GM10847 (cell line): ENCODE data around the gene GDF15.
A peak's percentile ranks its signal among the peaks of the same experiment; 100 is the strongest.

Experiments
- POLR2A ChIP-seq: IDR thresholded peaks from 2 replicates; pipeline ENCODE4 v1.6.1; 2011; ENCODE audit not compliant: insufficient read length; ENCODE audit errors: extremely low read depth

The GDF15 gene

DNA sequence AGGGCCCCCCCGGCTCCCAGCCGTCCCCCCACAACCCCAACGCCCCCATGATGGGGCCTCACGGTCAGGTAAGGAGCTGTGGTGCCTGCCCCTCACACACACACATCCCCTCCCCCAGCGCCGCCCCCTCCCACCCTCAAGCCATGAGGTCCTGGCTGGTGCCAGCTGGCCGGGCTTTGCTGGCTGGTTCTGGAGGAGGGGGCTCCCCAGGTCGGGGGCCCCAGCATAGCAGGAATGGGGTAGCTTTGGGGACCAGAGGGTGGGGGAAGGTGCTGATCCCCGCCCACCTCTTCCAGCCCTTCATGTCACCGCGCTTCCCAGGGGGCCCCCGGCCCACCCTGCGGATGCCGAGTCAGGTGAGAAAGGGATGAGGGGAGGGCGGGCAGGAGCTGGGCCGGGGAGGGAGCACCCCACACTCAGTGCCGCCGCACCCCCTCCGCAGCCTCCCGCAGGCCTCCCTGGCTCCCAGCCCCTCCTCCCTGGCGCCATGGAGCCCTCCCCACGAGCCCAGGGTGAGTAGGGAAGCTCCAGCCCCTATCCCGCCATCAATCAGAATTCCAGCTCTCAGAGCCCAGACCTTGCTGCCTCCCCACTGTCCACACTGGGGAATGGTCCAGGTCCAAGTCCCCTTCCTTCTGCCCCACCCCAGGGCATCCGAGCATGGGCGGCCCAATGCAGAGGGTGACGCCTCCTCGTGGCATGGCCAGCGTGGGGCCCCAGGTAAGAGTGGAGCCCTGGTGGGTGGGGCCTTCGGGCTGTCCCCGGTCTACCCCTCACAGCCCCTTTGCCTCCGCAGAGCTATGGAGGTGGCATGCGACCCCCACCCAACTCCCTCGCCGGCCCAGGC lies 45.6 kb downstream of the GDF15 start:
- no peak for TF ChIP-seq POLR2A

DNA sequence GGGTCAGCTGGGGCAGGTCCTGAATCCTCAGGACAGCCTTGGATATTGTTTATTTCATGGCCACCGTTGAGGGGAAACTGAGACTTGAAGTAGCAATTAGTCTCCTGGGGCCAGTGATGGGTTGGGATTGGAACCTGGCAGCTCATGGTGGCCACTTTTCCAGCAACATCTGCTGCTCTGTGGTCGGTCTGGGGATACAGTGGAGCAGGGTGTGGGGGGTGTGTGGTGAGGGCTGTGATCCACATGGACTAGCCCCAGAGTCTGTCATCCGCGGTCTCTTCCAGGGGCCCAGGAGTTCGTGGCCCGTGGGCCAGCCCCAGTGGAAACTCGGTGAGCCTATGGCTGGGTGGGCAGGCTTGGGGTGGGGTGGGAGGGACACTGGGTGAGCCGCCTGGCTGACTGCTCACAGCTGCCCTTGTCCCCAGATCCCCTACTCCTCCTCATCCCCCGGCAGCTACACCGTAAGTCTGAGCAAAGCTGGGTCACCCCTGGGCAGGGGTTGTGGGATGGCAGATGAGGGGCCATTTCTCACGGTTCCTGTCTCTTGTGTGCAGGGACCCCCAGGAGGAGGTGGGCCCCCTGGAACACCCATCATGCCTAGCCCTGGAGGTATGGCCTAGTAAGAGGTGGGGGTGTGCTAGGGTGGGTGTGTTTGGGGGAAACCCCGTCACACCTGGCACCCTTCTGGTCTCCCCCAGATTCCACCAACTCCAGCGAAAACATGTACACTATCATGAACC lies 46.5 kb downstream of the GDF15 start:
- no peak for TF ChIP-seq POLR2A

DNA sequence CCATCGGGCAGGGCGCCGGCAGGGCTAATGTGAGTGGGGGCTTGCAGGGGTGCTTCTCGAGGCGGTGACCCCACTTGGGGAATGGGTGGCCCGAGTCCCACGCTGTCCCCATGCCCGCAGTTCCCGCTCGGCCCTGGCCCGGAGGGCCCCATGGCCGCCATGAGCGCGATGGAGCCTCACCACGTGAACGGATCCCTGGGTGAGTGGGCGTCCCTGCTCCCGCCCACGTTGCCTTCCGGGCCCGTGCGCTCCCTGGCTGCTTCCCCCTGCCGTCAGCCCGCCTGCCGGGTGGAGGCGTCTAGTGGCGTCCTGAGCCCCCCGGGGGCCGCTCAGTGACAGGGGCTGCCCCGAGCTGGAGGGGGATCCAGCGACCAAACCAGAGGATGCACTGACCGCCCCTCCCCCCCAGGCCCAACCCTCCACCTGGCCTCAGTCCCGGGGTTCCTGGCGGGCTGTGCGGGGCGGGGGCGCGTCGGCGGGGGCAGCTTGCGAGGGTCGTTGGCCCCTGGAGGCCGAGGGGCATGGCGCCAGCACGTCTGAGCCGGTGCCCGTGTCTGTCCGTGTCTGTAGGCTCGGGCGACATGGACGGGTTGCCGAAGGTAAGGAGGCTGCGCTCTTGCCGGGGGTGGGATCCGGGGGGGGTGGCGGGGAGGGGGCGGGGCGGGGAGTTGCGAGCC lies 47.2 kb downstream of the GDF15 start:
- TF ChIP-seq POLR2A = peak; percentile 58

- TF ChIP-seq POLR2A = no peak
Measured at GRCh38 chr19:18433735-18434398, 47.9 kb downstream of the GDF15 start.

GRCh38 chr19:18434411-18435175 lies 48.6 kb downstream of the GDF15 start:
- no peak for TF ChIP-seq POLR2A

- no peak for TF ChIP-seq POLR2A
Measured at GRCh38 chr19:18435178-18435841, 49.4 kb downstream of the GDF15 start.

DNA sequence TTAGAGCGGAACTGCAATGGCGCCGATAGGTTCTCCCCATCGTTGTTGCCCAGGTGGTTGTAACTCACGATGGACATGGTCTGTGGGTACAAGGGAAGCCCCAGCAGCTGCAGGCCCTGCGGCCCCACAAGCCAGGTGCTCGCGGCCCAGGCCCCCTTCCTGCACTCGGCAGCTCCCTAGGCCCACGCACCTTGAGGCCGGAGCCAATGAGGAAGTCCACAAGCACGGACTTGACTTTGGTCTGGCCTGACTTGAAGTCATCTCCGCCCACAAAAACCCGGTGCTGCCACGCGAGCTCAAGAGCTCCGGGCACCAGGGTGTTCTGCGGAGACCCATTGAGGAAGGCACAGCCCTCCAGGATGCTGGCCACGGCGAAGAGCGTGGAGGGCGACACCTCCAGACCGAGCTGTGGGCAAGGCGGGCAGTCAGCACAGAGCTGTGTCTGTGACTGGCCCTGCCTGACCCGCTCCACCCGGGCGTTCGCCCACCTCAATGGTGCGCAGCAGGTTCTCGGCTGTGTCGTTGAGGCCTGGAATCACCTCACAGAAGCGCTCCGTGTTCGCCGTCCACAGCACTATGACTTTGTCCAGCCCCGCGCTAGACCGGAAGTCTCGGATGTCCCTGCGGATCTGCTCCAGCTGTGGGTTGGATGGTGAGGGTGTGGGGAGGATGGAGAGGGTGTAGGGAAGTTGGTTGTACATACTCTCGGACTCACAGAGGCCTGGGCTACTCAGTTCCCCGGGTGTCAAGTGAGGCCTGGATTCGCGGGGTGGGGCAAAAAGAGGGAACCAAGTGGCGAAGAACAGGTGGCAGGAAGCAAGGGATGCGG lies 50.1 kb downstream of the GDF15 start:
- no peak for TF ChIP-seq POLR2A

- TF ChIP-seq POLR2A = no peak
Measured at GRCh38 chr19:18436671-18437490, 50.9 kb downstream of the GDF15 start.

- no peak for TF ChIP-seq POLR2A
Measured at GRCh38 chr19:18437491-18438330, 51.8 kb downstream of the GDF15 start, which contains the start of gene ISYNA1. TSS of gene ISYNA1 (minus strand) at chr19:18438133. CDS start at chr19:18437979, 154 bp downstream.

- no peak for TF ChIP-seq POLR2A
Measured at GRCh38 chr19:18438331-18439024, 52.5 kb downstream of the GDF15 start.
